ENCODE results near the gene AQP12B.
A peak's percentile ranks its signal among the peaks of the same experiment; 100 is the strongest.
"Not testable (repeated sequence)": the region's sequence is repeated elsewhere in the genome, so short reads cannot be mapped to it uniquely, and the experiment has no call there.

AQP12B gene

DNA sequence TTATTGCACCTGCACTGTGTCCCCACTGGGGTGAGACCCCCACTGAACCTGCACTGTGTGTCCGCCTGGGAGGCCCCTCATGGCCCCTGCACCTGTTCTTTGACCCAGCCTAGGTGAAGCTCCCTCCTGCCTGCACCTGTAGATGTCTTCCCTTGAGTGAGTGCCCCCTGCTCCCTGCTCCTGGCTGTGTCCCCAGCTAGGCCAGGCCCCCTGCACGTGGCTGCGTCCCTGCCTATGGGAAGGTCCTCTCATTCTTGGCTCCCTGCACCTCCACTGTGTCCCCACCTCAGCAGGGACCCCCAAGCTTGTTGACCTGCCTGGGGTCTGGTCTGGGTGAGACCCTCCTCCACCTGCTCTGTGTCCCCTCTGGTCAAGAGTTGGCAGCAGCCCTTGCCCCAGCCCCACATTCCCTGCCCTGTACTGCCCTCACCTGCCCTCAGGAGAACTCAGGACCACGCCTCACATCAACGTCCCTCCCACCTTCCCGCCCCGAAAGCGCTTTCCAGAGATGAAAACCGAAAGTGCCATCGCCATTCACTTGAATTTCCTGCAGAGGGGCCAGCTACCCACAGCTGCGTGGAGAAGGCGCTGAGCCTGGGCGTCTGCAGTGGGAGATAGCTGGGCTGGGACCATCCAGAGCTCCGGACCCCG is 769 bp upstream of the AQP12B start:
- not testable (repeated sequence) for DNase-seq

DNA sequence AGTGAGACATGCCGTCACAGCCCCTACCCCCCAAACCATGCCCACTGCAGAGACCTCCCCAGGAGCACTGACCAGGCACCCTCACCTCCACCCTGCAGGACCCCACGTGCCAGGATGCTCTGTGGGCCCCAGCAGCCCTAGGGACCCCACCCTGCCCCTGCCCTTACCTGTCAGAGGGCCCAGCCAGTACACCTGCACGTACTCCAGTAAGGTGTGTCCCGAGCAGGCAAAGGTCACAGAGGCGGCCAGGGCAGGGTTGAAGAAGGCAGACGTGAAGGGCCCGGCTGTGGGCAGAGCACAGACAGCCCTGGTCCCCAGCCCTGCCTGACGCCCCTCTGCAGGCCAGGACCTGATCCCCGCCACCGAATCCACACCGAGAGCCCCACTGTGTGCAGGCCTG is 2.5 kb downstream of the AQP12B start:
- not testable (repeated sequence) for DNase-seq

DNA sequence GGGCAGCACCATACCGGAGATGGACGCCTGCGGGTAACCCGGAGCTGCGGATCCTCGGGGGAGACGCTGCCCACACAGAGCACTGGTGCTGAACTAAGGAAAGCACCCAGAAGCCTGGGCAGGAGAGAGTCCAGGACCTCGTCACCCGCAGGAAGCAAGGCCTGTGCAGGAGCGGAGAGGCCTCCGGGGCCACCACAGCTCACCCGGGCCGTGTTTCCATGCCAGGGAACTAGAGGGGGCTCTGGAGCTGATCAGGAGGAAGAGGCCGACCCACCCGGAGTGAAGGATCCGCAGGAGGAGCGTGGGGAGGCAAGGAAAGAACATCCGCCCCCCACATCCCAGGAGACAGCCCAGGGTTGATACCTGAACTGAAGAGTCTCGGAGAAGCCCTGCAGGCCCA is 3.8 kb downstream of the AQP12B start:
- not testable (repeated sequence) for DNase-seq

DNA sequence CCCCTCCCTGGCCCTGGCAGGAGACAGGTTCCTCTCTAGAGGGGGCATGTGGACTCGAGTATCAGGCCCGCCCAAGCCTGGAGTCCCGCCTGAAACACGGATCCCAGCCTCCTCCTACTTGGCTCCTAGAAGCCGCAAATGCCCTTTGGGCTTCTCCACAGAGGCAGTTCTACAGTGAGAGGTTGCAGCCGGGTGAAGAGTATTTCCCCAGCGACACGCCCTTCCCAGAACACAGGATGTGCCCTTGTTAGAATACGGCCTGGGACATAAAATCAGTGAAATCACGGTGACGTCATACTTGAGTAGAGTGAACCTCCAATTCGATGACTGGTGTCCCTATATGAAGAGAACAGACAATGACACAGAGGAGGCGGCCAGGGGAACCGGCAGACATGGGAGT is 4.6 kb downstream of the AQP12B start:
- DNase-seq = not testable (repeated sequence)

DNA sequence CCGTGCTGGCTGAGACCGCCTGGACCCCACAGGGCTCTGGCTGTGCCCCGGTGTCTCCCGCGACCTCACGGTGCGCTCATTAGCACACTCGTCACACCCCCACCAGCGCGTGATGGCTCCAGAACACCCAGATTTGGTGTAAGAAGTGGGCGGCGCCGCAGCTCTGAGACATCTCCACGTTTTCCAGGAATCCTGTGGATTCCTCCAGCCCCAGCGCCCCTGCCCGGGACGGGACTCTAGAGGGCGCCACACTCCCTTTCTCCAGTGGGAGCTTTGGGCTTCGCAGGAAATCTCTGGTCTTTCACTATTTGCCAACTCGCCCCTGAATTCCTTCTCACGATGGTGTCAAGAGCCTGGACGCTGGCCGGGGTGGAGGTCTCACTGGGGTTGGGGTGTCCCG is 7.3 kb downstream of the AQP12B start:
- DNase-seq = not testable (repeated sequence)

DNA sequence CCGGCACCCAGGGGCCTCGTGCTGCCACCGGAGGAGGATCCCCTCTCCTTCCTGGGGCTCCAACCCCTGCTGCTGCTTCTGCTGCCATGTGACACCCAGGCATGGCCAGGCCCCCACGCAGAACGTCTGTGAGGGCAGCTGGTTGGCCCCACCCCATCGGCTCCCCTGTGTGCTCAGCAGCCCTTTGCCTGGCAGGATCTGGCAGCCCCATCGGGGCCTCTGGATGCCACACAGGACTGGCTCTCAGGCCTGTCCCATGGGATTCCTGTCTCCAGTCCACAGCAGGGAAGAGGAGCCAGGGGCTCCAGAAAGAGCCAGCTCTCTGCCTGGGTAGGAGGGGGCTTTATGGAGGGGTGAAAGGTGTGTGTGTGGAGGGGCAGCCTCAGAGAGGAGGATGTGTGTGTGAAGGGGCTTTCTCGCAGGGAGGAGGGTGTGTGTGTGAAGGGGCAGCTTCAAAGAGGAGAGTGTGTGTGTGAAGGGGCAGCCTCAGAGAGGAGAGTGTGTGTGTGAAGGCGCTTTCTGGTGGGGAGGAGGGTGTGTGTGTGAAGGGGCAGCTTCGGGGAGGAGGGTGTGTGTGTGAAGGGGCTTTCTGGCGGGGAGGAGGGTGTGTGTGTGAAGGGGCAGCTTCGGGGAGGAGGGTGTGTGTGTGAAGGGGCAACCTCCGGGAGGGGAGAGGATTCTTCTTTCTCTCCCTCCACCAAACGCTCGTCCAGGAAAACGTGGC is 8.1 kb downstream of the AQP12B start:
- DNase-seq = not testable (repeated sequence)

DNA sequence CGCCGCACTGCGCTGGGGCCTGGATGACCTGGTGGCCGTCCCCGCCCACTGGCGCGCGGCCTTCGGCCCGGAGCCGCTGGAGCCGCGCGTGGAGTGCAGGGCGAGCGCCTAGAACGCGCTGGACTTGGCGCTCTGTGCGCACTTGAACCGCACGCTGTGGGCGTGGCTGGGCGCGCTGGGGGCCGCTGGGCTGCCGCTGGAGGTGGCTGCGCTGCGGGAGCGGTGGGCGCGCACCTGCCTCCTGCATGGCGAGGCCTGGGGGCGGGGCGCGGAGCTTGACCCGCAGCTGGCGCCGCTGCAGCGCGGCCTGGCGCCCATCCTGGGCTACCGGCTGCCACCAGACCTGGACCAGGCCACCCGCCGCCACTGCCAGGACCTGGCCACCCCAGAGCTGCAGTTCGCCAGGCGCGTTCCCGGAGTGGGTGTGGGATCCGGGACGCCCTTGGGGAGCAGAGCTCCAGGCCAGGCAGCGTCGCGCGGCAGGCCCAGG is 9.9 kb downstream of the AQP12B start:
- no peak for DNase-seq

DNA sequence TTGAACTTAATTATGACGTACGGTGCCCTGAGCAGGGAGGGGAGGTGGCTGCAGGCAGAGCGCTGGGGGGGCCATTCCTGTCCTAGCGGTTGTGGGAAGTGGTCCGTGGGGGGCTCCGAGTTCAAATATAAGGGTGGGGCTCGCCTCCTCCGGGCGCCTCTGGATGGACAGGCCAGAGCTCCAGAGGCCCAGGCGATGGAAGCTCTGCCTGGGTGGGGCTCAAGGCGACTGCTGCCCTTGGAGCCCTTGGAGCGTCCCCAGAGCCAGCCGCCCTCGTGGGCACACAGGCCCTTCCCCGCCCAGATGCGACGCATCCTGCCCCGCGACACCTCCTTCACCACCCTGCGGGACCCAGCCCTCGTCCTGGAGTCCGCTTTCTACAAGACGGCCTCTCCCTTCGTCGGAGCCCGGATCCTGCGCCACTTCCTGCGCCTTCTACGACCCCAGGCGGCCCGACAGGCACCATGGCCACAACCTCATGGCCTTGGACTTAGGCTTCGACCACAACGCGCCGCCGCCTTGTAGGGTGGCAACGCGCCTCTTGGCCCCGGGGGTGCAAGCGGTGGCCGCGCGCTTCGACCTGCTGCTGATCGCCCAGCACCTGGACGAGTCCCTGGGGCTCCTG is 10.5 kb downstream of the AQP12B start:
- no peak for DNase-seq

DNA sequence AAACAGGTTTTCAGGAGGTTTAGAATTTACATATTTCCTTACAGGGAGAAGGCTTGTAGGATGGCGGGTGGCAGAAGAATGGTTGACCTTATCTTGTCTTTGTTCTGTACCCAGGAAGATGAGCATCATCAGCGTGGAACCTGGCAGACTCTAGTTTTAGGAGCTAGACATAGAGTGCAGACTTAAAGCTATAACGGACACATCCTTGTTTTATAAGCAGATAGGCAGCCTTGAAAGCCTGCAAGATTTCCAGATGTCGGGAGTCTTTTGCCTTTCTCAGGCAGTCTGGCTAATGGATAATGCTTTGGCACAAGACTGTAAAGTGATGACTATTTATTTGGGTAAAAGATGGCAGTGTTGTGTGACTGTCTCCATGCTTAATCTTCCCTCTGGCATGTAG is 11.7 kb downstream of the AQP12B start:
- no peak for DNase-seq

DNA sequence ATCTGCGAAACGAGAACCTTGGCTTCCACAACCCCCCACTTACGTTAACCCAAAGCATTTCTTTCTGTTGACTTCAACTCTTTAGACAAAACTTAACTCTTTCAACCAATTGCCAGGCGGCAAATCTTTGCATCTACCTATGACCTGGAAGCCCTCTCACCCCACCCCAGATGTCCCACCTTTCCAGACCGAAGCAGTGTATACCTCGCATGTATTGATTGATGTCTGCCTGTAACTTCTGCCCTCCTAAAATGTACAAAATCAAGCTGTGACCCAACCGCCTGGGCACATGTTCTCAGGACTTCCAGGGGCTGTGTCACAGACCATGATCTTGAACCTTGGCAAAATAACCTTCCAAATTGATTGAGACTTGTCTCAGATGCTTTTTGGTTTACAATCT is 12.3 kb downstream of the AQP12B start:
- DNase-seq = no peak

DNA sequence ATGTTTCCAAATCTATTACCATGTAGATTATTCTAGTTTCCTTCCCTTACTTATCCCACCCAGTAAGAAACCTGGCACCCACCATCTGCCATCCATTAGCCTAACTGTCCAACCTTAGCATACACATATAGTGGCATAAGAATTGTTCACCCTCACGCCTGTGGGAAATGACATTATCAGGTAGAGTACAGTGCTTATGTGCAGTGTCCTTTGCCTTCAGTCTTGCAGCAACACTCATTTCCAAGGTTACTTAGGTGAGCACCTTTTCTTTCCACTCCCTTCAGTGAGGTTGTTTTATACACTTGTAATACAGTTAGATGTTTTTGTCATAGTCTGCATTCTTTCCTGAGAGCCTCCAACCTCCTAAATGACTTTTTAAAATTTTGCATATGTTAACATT is 18.1 kb downstream of the AQP12B start:
- no peak for DNase-seq

DNA sequence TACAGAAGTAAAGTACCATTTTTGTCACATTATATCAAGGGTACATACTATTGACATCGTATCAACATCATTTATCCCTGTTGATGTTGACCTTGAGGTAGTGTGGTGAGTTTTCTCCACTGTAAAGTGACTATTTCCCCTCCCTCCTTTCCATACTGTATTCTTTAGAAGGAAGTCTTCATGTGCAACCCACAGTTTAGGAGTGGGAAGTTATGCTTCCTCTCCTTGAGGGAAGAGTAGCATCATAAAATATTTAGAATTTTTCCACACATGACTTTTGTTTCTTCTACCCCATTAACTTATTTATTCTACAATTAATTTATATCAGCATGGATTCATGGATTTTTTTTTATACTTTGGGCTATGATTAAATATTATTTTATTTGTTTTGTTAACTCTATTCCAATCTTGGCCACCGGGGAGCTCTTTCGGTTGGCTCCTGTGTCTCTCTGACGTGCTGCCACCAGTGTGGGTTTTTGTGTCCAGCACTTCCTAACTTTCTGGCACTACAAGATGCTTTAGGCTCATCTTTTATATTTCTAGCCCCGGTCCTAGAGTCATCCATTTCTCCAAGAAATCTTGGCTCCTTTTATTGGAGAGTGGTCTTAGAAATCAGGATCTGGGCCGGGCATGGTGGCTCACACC is 19.0 kb downstream of the AQP12B start:
- DNase-seq = peak in 3 of 4 experiments; percentile 11 to 63 (median 52)

DNA sequence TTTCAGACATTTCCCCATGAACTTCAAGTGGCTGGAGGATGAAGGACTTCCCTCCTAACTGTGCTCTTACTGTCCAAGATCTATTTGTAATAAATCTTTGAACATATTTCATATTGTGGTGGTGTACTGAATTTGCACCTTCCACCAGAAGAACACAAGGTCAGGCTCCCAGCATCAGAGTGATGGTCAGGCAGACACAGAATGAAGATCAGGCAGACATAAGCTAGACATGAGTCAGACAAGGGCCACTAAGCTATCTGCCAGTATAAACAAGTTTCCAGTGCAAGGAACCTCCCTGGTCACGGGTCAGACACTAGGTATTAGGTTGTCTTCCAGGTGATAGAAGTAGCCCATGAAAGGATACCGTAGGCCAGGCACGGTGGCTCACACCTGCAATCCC is 20.0 kb downstream of the AQP12B start:
- no peak for DNase-seq

DNA sequence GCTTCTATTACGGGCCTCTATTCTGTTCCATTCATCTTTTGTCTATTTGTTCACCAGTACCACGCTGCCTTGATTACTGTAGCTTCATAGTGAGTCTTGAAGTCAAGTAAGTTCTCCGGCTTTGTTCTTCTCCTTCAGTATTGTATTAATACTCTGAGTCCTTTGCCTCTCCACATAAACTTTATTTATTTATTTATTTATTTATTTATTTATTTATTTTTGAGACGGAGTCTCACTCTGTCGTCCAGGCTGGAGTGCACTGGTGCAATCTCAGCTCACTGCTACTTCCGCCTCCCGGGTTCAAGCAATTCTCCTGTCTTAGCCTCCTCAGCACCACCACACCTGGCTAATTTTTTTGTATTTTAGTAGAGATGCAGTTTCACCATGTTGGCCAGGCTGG is 22.8 kb downstream of the AQP12B start:
- not testable (repeated sequence) for DNase-seq

DNA sequence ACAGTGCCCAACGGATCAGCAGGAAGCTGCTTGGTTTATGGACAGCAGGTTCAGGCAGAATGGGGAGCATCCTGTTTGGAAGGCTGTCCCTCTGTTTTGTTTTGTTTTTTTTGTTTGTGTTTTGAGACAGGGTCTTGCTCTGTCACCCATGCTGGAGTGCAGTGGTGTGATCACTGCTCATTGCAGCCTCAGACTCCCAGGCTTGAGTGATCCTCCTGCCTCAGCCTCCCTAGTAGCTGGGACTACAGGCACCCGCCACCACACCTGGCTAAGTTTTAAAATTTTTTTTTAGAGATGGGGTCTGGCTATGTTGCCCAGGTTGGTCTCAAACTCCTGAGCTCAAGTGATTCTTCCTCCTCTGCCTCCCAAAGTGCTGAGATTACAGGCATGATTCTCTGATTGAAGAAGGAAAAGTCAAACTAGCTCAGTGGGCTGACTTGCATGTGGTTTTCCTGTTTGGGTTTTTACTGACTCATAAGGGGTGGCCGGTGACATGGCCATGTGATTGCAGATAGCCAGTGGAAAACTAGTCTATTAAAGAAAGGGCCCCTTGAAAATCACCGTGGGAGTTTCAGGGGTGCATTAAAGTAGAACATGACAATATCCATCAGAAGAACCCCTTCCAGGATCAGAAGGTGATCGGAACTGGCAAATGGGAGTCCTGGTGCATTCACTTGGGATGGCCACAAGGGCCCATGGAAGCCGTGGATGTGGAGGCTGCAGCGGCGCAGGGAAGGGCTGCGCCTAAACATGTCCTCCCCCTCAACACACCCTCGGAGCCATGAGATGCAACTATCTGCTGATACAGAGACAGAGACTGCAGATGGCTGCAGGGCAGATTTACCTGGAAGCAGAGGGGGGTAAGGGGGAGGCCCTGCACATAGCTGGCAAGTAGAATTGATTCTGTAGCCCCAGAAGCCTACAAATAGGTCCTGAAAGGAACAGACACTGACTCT is 26.5 kb downstream of the AQP12B start:
- DNase-seq = peak; percentile 54 to 84 (median 76)

DNA sequence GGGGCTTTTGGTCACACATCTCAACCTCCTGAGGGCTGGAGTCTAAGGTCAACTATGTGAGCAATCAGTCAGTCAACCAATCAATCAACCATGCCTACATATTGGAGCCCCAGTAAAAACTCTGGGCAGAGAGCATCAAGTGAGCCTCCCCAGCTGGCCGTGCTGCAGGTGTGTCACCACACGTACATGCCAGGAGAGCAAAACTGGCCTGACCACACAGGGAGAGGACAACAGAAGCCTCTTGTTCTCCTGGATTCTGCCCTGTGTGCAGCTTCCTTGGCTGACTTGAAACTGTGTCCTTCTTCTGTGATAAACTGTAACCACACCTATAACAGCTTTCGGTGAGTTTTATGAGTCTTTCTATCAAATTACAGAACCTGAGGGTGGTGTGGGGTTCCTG is 31.5 kb downstream of the AQP12B start:
- no peak for DNase-seq

DNA sequence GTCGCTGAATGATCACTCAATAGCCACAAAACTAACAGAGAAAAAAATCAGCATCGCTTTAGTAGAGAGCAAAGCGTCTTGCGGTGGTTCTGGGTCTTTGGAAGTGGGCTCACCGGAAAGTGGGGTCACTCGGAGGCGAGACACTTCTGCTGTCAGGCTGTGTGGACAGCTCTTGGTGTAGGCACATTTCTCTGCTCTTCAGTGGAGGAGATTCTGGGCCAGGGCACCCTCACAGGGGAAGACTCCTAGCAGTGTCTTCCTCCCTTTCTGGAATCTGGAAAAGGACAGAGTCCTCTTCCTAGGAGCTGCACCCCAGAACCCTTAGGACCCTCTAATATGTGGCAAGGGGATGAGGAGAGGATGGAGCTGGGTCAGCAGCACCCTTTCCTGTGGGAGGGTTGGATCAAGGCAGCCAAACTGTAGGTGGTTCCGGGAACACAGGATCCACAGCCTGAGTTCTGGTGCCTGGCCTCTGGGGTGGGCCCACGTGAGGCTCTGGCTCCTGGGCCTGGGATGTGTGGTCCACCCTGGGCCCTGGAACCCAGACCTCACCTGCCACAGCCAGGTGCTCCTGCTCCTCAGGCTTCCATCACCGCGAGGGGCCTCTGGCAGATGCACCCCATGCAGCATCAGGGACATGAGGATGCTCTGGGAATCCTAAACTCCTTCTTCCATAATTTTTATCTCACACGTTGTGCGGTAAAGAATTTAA is 32.3 kb downstream of the AQP12B start:
- no peak for DNase-seq

DNA sequence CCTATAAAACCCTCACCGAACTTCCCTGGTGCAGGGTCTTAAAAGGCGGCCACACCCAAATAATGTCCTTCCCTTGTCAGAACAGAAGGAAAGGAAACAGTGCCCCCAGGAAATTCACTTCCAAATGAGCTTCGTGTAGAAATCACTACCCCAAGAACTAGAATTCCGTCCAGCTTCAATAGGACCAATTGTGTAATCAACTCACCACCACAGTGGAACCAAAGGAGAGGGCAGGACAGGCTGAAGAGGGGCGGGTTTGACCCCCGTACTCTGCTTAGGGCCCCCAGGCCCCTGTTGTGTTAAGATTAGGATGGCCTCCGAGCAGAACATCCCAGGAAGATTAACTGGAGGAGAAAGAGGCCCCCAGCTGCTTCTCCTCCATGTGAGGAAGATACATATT is 33.4 kb downstream of the AQP12B start:
- DNase-seq = no peak

DNA sequence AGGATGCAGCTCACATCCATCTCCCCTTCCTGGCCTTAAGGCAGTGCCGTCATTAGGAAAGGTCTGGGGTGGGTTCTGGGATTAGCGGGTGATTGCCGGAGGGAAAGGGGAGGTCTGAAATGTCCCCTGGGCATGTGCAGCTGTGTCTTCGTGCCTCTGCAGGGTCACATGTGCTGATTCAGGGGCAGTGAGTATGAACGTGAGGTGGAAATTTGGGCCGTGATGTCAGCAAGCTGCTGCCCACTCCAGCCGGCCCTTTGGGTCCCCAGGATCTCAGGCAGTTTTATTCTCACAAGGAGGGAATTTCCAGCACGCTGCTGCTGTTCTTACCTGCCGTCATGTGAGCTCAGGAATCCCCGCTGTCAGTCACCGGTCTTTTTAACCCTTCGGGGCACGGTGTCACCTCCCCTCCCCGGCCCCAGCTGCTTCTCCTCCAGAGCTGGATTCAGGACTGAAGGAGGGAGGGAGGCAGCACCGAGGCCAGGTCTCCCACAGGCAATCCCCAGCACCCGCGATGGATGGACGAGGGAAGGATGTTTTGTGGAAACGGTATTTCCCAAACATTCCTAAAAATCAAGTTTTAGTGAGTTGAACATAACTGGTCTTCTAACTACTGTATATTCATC is 33.9 kb downstream of the AQP12B start:
- DNase-seq = no peak

DNA sequence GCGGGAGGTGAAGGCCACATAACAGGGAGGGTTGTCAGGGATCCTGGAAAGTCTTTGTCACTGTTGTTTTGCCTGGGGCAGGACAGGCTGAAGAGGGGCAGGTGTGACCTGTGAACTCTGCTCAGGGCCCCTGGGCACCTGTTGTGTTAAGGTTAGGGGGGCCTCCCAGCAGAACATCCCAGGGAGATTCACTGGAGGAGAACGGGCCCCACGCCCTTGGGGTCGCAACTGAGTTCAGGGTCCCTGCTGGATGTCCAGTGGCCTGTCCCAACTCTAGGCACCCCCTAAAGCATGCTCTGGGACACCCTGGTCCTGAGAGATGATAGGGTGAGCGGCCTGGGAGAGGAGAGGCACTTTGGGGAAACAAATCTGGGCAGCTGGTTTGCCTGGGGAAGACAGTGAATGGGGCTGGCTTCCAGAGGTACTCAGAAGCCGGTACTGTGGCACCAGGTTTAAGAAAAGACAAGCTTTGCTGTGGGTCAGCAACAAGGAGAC is 34.5 kb downstream of the AQP12B start:
- no peak for DNase-seq
